ENCODE measurements around the gene FAM240B.

The FAM240B gene

GRCh38 chr9:38699337-38699736 lies 20.6 kb downstream of the FAM240B start:
- Histone ChIP-seq H3K27ac (ENCODE audit: low read depth, low read length) (no peak overlapping the region), H3K56ac (ENCODE audit: low read length) (no peak overlapping the region), H3K27me3 (ENCODE audit: insufficient read depth, low read length, poor library complexity) (no peaks in the 10 kb centered on the region), H2BK120ac (ENCODE audit: low read depth, low read length) (no peak overlapping the region), H2AK5ac (ENCODE audit: low read length) (no peak overlapping the region), H3K4me2 (ENCODE audit: low read length) (no peak overlapping the region), H3K18ac (ENCODE audit: low read length) (peak overlapping the region; percentile 3), H2BK15ac (replicated peaks; ENCODE audit: low read depth) (no peak overlapping the region), H3K9ac (ENCODE audit: low read length) (no peak overlapping the region), H3K4me3 (ENCODE audit: low read length) (no peak overlapping the region), H3K4ac (ENCODE audit: low read depth, low read length) (no peak overlapping the region), H3K4me1 (ENCODE audit: control insufficient read depth, low read depth, low read length) (no peaks in the 10 kb centered on the region), H3K36me3 (ENCODE audit: control insufficient read depth, insufficient read depth, low read length) (no peaks in the 10 kb centered on the region), H3K79me1 (ENCODE audit: low read length) (no peaks in the 10 kb centered on the region), H3K23ac (ENCODE audit: low read length) (no peak overlapping the region), H4K5ac (ENCODE audit: low read length) (no peak overlapping the region), H4K8ac (ENCODE audit: low read depth, low read length) (no peak overlapping the region), H3K79me2 (ENCODE audit: control insufficient read depth, insufficient read depth, low read length) (no peaks in the 10 kb centered on the region), H2BK5ac (ENCODE audit: low read length) (no peak overlapping the region)
- WGBS (ENCODE audit: extremely low coverage, insufficient coverage, low lambda C conversion rate): no CpG with 5 or more reads among the region's 7 CpGs
- no peak for DNase-seq

GRCh38 chr9:38697776-38698300 lies 22.1 kb downstream of the FAM240B start:
- H4K5ac ChIP-seq (ENCODE audit: low read length): no peak overlapping the region
- H3K56ac ChIP-seq (ENCODE audit: low read length): no peak overlapping the region
- no peaks in the 10 kb centered on the region for H3K79me1 ChIP-seq (ENCODE audit: low read length)
- no CpG with 5 or more reads among the region's 2 CpGs for WGBS (ENCODE audit: extremely low coverage, insufficient coverage, low lambda C conversion rate)
- H2BK120ac ChIP-seq (ENCODE audit: low read depth, low read length): no peak overlapping the region
- DNase-seq: no peak
- H3K23ac ChIP-seq (ENCODE audit: low read length): no peak overlapping the region
- H2BK15ac ChIP-seq (replicated peaks; ENCODE audit: low read depth): no peak overlapping the region
- no peaks in the 10 kb centered on the region for H3K79me2 ChIP-seq (ENCODE audit: control insufficient read depth, insufficient read depth, low read length)
- no peak overlapping the region for H3K4me2 ChIP-seq (ENCODE audit: low read length)
- no peak overlapping the region for H2AK5ac ChIP-seq (ENCODE audit: low read length)
- no peak overlapping the region for H3K4ac ChIP-seq (ENCODE audit: low read depth, low read length)
- no peak overlapping the region for H3K4me3 ChIP-seq (ENCODE audit: low read length)
- no peak overlapping the region for H2BK5ac ChIP-seq (ENCODE audit: low read length)
- H3K36me3 ChIP-seq (ENCODE audit: control insufficient read depth, insufficient read depth, low read length): no peaks in the 10 kb centered on the region
- H3K27me3 ChIP-seq (ENCODE audit: insufficient read depth, low read length, poor library complexity): no peaks in the 10 kb centered on the region
- no peak overlapping the region for H3K18ac ChIP-seq (ENCODE audit: low read length)
- H4K8ac ChIP-seq (ENCODE audit: low read depth, low read length): no peak overlapping the region
- H3K4me1 ChIP-seq (ENCODE audit: control insufficient read depth, low read depth, low read length): no peaks in the 10 kb centered on the region
- no peak overlapping the region for H3K9ac ChIP-seq (ENCODE audit: low read length)
- no peak overlapping the region for H3K27ac ChIP-seq (ENCODE audit: low read depth, low read length)

- Histone ChIP-seq H3K23ac (ENCODE audit: low read length) (no peak overlapping the region), H3K27ac (ENCODE audit: low read depth, low read length) (no peak overlapping the region), H4K5ac (ENCODE audit: low read length) (no peak overlapping the region), H3K79me1 (ENCODE audit: low read length) (no peaks in the 10 kb centered on the region), H2BK120ac (ENCODE audit: low read depth, low read length) (no peak overlapping the region), H4K8ac (ENCODE audit: low read depth, low read length) (no peak overlapping the region), H3K4ac (ENCODE audit: low read depth, low read length) (no peak overlapping the region), H3K27me3 (ENCODE audit: insufficient read depth, low read length, poor library complexity) (no peaks in the 10 kb centered on the region), H2BK5ac (ENCODE audit: low read length) (no peak overlapping the region), H3K36me3 (ENCODE audit: control insufficient read depth, insufficient read depth, low read length) (no peaks in the 10 kb centered on the region), H3K56ac (ENCODE audit: low read length) (no peak overlapping the region), H3K4me3 (ENCODE audit: low read length) (no peak overlapping the region), H3K4me2 (ENCODE audit: low read length) (no peak overlapping the region), H2BK15ac (replicated peaks; ENCODE audit: low read depth) (no peak overlapping the region), H3K79me2 (ENCODE audit: control insufficient read depth, insufficient read depth, low read length) (no peaks in the 10 kb centered on the region), H3K9ac (ENCODE audit: low read length) (no peak overlapping the region), H3K18ac (ENCODE audit: low read length) (no peak overlapping the region), H3K4me1 (ENCODE audit: control insufficient read depth, low read depth, low read length) (no peaks in the 10 kb centered on the region), H2AK5ac (ENCODE audit: low read length) (no peak overlapping the region)
- WGBS (ENCODE audit: extremely low coverage, insufficient coverage, low lambda C conversion rate): no CpG with 5 or more reads among the region's 3 CpGs
- DNase-seq: no peak
Measured at GRCh38 chr9:38696999-38697398, 22.9 kb downstream of the FAM240B start.

GRCh38 chr9:38694676-38695075 lies 25.3 kb downstream of the FAM240B start:
- Histone ChIP-seq H3K27ac (ENCODE audit: low read depth, low read length) (no peak overlapping the region), H3K23ac (ENCODE audit: low read length) (no peak overlapping the region), H3K4me1 (ENCODE audit: control insufficient read depth, low read depth, low read length) (peaks cover 11% of the 10 kb centered on the region), H3K4me2 (ENCODE audit: low read length) (no peak overlapping the region), H3K36me3 (ENCODE audit: control insufficient read depth, insufficient read depth, low read length) (no peaks in the 10 kb centered on the region), H4K8ac (ENCODE audit: low read depth, low read length) (no peak overlapping the region), H3K79me2 (ENCODE audit: control insufficient read depth, insufficient read depth, low read length) (no peaks in the 10 kb centered on the region), H3K27me3 (ENCODE audit: insufficient read depth, low read length, poor library complexity) (no peaks in the 10 kb centered on the region), H4K5ac (ENCODE audit: low read length) (no peak overlapping the region), H2BK15ac (replicated peaks; ENCODE audit: low read depth) (no peak overlapping the region), H2BK5ac (ENCODE audit: low read length) (no peak overlapping the region), H3K79me1 (ENCODE audit: low read length) (no peaks in the 10 kb centered on the region), H3K56ac (ENCODE audit: low read length) (no peak overlapping the region), H2AK5ac (ENCODE audit: low read length) (no peak overlapping the region), H3K4ac (ENCODE audit: low read depth, low read length) (no peak overlapping the region), H3K4me3 (ENCODE audit: low read length) (no peak overlapping the region), H3K18ac (ENCODE audit: low read length) (no peak overlapping the region), H2BK120ac (ENCODE audit: low read depth, low read length) (no peak overlapping the region), H3K9ac (ENCODE audit: low read length) (no peak overlapping the region)
- WGBS (ENCODE audit: extremely low coverage, insufficient coverage, low lambda C conversion rate): no CpG with 5 or more reads among the region's 10 CpGs
- DNase-seq: no peak

- no peak overlapping the region for H3K4me3 ChIP-seq (ENCODE audit: low read length)
- no peak overlapping the region for H3K4ac ChIP-seq (ENCODE audit: low read depth, low read length)
- no CpG with 5 or more reads among the region's 4 CpGs for WGBS (ENCODE audit: extremely low coverage, insufficient coverage, low lambda C conversion rate)
- H3K56ac ChIP-seq (ENCODE audit: low read length): no peak overlapping the region
- H3K27ac ChIP-seq (ENCODE audit: low read depth, low read length): no peak overlapping the region
- H2BK15ac ChIP-seq (replicated peaks; ENCODE audit: low read depth): no peak overlapping the region
- H2AK5ac ChIP-seq (ENCODE audit: low read length): no peak overlapping the region
- no peak overlapping the region for H3K4me2 ChIP-seq (ENCODE audit: low read length)
- H2BK120ac ChIP-seq (ENCODE audit: low read depth, low read length): no peak overlapping the region
- H3K79me1 ChIP-seq (ENCODE audit: low read length): no peaks in the 10 kb centered on the region
- H3K79me2 ChIP-seq (ENCODE audit: control insufficient read depth, insufficient read depth, low read length): no peaks in the 10 kb centered on the region
- H3K18ac ChIP-seq (ENCODE audit: low read length): no peak overlapping the region
- no peaks in the 10 kb centered on the region for H3K27me3 ChIP-seq (ENCODE audit: insufficient read depth, low read length, poor library complexity)
- no peaks in the 10 kb centered on the region for H3K36me3 ChIP-seq (ENCODE audit: control insufficient read depth, insufficient read depth, low read length)
- no peak overlapping the region for H3K23ac ChIP-seq (ENCODE audit: low read length)
- DNase-seq: no peak
- H3K9ac ChIP-seq (ENCODE audit: low read length): no peak overlapping the region
- H4K5ac ChIP-seq (ENCODE audit: low read length): no peak overlapping the region
- H4K8ac ChIP-seq (ENCODE audit: low read depth, low read length): no peak overlapping the region
- no peak overlapping the region for H2BK5ac ChIP-seq (ENCODE audit: low read length)
- H3K4me1 ChIP-seq (ENCODE audit: control insufficient read depth, low read depth, low read length): peaks cover 14% of the 10 kb centered on the region
Measured at GRCh38 chr9:38692707-38693106, 27.2 kb downstream of the FAM240B start.

- peak; percentile 53 for DNase-seq
- peaks cover 18% of the 10 kb centered on the region for H3K4me1 ChIP-seq (ENCODE audit: control insufficient read depth, low read depth, low read length)
- no peaks in the 10 kb centered on the region for H3K79me2 ChIP-seq (ENCODE audit: control insufficient read depth, insufficient read depth, low read length)
Measured at GRCh38 chr9:38690574-38690973, 29.4 kb downstream of the FAM240B start.

More at GRCh38 chr9:38690574-38690973, 29.4 kb downstream of the FAM240B start:
- peak overlapping the region; percentile 13 for H4K8ac ChIP-seq (ENCODE audit: low read depth, low read length)
- no peak overlapping the region for H2BK15ac ChIP-seq (replicated peaks; ENCODE audit: low read depth)
- no peak overlapping the region for H3K4me3 ChIP-seq (ENCODE audit: low read length)
- no peaks in the 10 kb centered on the region for H3K27me3 ChIP-seq (ENCODE audit: insufficient read depth, low read length, poor library complexity)
- no peak overlapping the region for H3K4me2 ChIP-seq (ENCODE audit: low read length)
- H3K79me1 ChIP-seq (ENCODE audit: low read length): no peaks in the 10 kb centered on the region
- H3K4ac ChIP-seq (ENCODE audit: low read depth, low read length): no peak overlapping the region
- no CpG with 5 or more reads among the region's 3 CpGs for WGBS (ENCODE audit: extremely low coverage, insufficient coverage, low lambda C conversion rate)
- H2BK5ac ChIP-seq (ENCODE audit: low read length): no peak overlapping the region
- H3K27ac ChIP-seq (ENCODE audit: low read depth, low read length): no peak overlapping the region
- H2AK5ac ChIP-seq (ENCODE audit: low read length): no peak overlapping the region
- no peak overlapping the region for H3K23ac ChIP-seq (ENCODE audit: low read length)
- H3K9ac ChIP-seq (ENCODE audit: low read length): no peak overlapping the region
- H4K5ac ChIP-seq (ENCODE audit: low read length): no peak overlapping the region
- no peaks in the 10 kb centered on the region for H3K36me3 ChIP-seq (ENCODE audit: control insufficient read depth, insufficient read depth, low read length)
- H3K18ac ChIP-seq (ENCODE audit: low read length): peak overlapping the region; percentile 1
- peak overlapping the region; percentile 47 for H3K56ac ChIP-seq (ENCODE audit: low read length)
- H2BK120ac ChIP-seq (ENCODE audit: low read depth, low read length): no peak overlapping the region
